Neural progenitor cell (in vitro differentiated cells): ENCODE data around the gene NCAPD3.

ENCODE experiments used
- EZH2 ChIP-seq: fragments of 200-600 bp; sonication (generic); IDR thresholded peaks from 2 replicates; pipeline ENCODE4 v1.6.1; 2017; ENCODE audit warnings: antibody characterized with exemption, mild to moderate bottlenecking, moderate library complexity
- EZH2phosphoT487 ChIP-seq: fragments of 200-600 bp; sonication (generic); IDR thresholded peaks from 2 replicates; pipeline ENCODE4 v1.6.1; 2017; ENCODE audit warnings: antibody characterized with exemption
- TF ChIP-seq, protein P1 (sequence below): fragments of 200-600 bp; sonication (generic); IDR thresholded peaks from 2 replicates; pipeline ENCODE4 v1.5.1; 2017; ENCODE audit warnings: antibody characterized with exemption, mild to moderate bottlenecking

GRCh38 chr11:134272381-134273316 is 48.9 kb upstream of the NCAPD3 start:
- TF ChIP-seq, protein P1, sequence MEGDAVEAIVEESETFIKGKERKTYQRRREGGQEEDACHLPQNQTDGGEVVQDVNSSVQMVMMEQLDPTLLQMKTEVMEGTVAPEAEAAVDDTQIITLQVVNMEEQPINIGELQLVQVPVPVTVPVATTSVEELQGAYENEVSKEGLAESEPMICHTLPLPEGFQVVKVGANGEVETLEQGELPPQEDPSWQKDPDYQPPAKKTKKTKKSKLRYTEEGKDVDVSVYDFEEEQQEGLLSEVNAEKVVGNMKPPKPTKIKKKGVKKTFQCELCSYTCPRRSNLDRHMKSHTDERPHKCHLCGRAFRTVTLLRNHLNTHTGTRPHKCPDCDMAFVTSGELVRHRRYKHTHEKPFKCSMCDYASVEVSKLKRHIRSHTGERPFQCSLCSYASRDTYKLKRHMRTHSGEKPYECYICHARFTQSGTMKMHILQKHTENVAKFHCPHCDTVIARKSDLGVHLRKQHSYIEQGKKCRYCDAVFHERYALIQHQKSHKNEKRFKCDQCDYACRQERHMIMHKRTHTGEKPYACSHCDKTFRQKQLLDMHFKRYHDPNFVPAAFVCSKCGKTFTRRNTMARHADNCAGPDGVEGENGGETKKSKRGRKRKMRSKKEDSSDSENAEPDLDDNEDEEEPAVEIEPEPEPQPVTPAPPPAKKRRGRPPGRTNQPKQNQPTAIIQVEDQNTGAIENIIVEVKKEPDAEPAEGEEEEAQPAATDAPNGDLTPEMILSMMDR, result no peak
- TF ChIP-seq EZH2 (no peak), EZH2phosphoT487 (no peak)
